ENCODE results near the gene FAM3B. TPM values are rescaled to one million over a fixed set of nuclear protein-coding genes. Genes with fewer than 3 reads are reported as not detected.

Gene FAM3B
- total RNA-seq, 2 donors from 2014 or later, result 2.1 to 3.1 TPM

DNA sequence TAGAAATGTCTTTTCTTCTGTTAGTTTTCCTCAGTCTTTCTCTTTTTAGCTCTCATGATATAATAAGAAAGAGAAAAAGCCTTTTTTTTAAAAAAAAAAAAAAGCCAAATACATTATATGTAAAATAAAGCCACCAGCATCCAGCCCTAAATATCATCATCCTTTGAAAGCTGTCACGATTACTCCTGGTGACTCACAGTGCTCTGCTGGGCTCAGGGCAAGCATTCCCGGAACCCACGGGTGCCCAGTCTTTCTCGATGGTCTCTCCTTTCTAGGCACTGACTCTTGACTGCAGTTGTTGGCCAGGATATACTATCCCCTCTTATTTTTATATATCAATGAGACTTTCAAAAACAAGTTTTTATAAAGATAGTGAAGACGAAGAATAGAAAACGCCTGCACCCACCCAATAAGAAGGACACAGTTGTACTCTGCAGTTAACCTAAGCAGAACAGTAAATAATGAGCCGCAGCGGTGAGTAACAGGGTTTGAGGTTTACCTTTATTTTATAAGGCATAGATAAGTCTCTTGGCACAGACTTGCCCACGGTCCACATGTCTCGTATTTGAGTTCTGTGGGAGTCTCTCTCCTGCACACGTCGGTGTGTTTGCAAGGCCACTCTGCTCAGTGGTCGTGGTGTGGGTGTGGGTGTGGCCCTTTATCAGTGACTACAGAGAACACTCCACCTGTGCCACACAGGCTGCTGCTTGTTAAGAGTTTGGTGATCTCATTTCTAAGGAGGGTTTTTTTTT lies 29.5 kb downstream of the FAM3B start:
- Mint-ChIP-seq H3K36me3 (ENCODE audit: low read depth) (no peaks in the 10 kb centered on the region), H3K9me3 (peaks cover 19% of the 10 kb centered on the region), H3K4me3 (no peak overlapping the region), H3K27ac (no peak overlapping the region), H3K4me1 (no peaks in the 10 kb centered on the region), H3K27me3 (ENCODE audit: insufficient read depth) (peaks cover 2% of the 10 kb centered on the region)
- no peak for TF ChIP-seq CTCF (conservative IDR thresholded peaks at IDR 0.05)
- 86 to 95% methylated on average over 11 to 13 of the region's 13 CpGs for WGBS, 2 experiments (ENCODE audit: insufficient coverage in 1 of 2, insufficient read length in 1 of 2)
- H3K4me1 ChIP-seq (ENCODE audit: control insufficient read depth, insufficient read depth, low read length), result no peaks in the 10 kb centered on the region
- no peak overlapping the region for H3K9ac ChIP-seq (ENCODE audit: extremely low read depth, low read length, poor library complexity, severe bottlenecking)
- no peaks in the 10 kb centered on the region for H3K27me3 ChIP-seq (ENCODE audit: control insufficient read depth, insufficient read depth, low read length, poor library complexity, severe bottlenecking)
- no peak overlapping the region for H3K4me3 ChIP-seq (ENCODE audit: low read length)
- H3K9me3 ChIP-seq (ENCODE audit: control insufficient read depth, low read length), result peaks cover 15% of the 10 kb centered on the region
- H3K27ac ChIP-seq (ENCODE audit: low read depth, low read length), result no peak overlapping the region
- H3K36me3 ChIP-seq (ENCODE audit: control insufficient read depth, insufficient read depth, low read length), result no peaks in the 10 kb centered on the region
- DNase-seq, result no peak

DNA sequence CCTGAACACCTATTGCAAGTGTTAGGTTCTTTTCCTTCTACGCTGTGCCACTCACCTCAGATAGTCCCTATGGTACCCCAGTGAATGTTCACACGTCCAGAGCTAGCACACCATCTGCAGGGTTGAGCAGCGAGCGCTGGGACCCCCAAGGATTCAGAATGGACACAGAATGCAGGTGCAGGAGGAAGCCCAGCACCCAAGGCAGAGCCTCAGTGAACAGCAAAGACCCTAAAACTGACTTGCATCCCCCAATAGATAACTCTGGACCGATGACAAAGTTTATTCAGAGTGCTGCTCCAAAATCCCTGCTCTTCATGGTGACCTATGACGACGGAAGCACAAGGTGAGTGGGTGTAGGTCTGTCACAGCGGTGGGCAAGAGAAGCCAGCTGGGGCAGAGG lies 30.2 kb downstream of the FAM3B start:
- H3K4me3 ChIP-seq (ENCODE audit: low read length), result no peak overlapping the region
- Mint-ChIP-seq H3K4me3 (no peak overlapping the region), H3K9me3 (peaks cover 14% of the 10 kb centered on the region), H3K36me3 (ENCODE audit: low read depth) (no peaks in the 10 kb centered on the region), H3K27me3 (ENCODE audit: insufficient read depth) (peaks cover 2% of the 10 kb centered on the region), H3K4me1 (no peaks in the 10 kb centered on the region), H3K27ac (no peak overlapping the region)
- no peaks in the 10 kb centered on the region for H3K36me3 ChIP-seq (ENCODE audit: control insufficient read depth, insufficient read depth, low read length)
- no peaks in the 10 kb centered on the region for H3K27me3 ChIP-seq (ENCODE audit: control insufficient read depth, insufficient read depth, low read length, poor library complexity, severe bottlenecking)
- no peak overlapping the region for H3K9ac ChIP-seq (ENCODE audit: extremely low read depth, low read length, poor library complexity, severe bottlenecking)
- no peak for DNase-seq
- no peak for TF ChIP-seq CTCF (conservative IDR thresholded peaks at IDR 0.05)
- 89 to 96% methylated on average over 7 to 8 of the region's 8 CpGs for WGBS, 2 experiments (ENCODE audit: insufficient coverage in 1 of 2, insufficient read length in 1 of 2)
- H3K9me3 ChIP-seq (ENCODE audit: control insufficient read depth, low read length), result peaks cover 9% of the 10 kb centered on the region
- H3K27ac ChIP-seq (ENCODE audit: low read depth, low read length), result no peak overlapping the region
- no peaks in the 10 kb centered on the region for H3K4me1 ChIP-seq (ENCODE audit: control insufficient read depth, insufficient read depth, low read length)

DNA sequence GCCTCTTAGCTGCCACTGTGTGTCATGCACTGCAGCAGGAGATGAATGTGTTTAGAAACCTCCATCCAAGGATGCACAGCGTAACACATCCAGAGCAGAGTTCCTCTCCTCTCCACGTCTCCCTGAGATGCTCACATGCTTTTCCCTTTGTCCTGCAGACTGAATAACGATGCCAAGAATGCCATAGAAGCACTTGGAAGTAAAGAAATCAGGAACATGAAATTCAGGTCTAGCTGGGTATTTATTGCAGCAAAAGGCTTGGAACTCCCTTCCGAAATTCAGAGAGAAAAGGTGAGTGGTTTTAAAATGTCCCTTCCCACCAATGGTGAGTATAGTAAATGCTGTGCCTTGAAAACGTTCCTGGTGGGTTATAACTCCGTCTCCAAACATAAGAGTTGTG lies 31.8 kb downstream of the FAM3B start:
- H3K27me3 ChIP-seq (ENCODE audit: control insufficient read depth, insufficient read depth, low read length, poor library complexity, severe bottlenecking), result no peaks in the 10 kb centered on the region
- no peak overlapping the region for H3K27ac Mint-ChIP-seq
- no peak for TF ChIP-seq CTCF (conservative IDR thresholded peaks at IDR 0.05)
- WGBS, 2 experiments (ENCODE audit: insufficient coverage in 1 of 2, insufficient read length in 1 of 2), result 86 to 93% methylated on average over 6 of the region's 6 CpGs
- no peaks in the 10 kb centered on the region for H3K4me1 Mint-ChIP-seq
- no peaks in the 10 kb centered on the region for H3K9me3 Mint-ChIP-seq
- DNase-seq, result no peak
- no peaks in the 10 kb centered on the region for H3K4me1 ChIP-seq (ENCODE audit: control insufficient read depth, insufficient read depth, low read length)
- H3K27me3 Mint-ChIP-seq (ENCODE audit: insufficient read depth), result peaks cover 2% of the 10 kb centered on the region
- H3K27ac ChIP-seq (ENCODE audit: low read depth, low read length), result no peak overlapping the region
- no peaks in the 10 kb centered on the region for H3K9me3 ChIP-seq (ENCODE audit: control insufficient read depth, low read length)
- H3K36me3 ChIP-seq (ENCODE audit: control insufficient read depth, insufficient read depth, low read length), result no peaks in the 10 kb centered on the region
- no peak overlapping the region for H3K9ac ChIP-seq (ENCODE audit: extremely low read depth, low read length, poor library complexity, severe bottlenecking)
- no peak overlapping the region for H3K4me3 Mint-ChIP-seq
- H3K4me3 ChIP-seq (ENCODE audit: low read length), result no peak overlapping the region
- H3K36me3 Mint-ChIP-seq (ENCODE audit: low read depth), result no peaks in the 10 kb centered on the region
